Measurements from ENCODE around the gene SCUBE1.

The SCUBE1 gene

DNA sequence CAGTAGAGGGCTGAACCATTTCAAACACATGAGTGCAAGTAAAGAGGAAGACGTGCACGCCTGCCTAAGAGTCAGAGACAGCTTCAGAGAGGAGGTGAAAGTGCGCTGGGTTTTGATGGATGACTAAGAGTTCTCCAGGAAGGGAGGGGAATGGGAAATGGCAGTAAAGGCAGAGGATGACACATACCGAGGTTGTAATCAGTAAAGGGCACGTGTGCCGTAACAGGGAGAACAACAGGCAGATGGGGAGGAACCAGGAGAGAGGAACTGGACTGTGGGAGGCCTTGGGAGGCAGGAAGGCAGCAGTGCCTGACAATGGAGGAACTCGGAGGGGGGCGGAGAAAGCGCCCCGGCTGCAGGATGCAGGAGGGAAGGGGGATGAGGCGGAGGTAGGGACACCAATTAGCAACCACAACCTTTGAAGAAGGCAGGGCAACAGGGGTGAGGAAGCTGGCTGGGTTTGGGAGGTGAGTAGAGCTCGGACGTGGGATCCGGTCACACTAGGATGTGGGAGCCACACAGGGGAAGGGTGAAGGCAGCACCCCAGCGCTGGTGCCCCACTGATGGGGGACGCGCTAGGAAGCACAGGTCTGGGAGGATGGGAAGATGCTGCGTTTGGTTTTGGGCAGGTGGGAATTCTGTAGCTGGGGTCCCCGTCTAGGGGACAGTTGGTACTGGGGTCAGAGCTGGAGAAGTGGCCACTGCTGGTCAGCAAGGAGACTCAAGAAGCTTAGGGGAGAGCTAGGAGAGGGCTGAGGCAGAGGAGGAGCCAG, 67.4 kb downstream of the SCUBE1 start:
- no peak for DNase-seq

DNA sequence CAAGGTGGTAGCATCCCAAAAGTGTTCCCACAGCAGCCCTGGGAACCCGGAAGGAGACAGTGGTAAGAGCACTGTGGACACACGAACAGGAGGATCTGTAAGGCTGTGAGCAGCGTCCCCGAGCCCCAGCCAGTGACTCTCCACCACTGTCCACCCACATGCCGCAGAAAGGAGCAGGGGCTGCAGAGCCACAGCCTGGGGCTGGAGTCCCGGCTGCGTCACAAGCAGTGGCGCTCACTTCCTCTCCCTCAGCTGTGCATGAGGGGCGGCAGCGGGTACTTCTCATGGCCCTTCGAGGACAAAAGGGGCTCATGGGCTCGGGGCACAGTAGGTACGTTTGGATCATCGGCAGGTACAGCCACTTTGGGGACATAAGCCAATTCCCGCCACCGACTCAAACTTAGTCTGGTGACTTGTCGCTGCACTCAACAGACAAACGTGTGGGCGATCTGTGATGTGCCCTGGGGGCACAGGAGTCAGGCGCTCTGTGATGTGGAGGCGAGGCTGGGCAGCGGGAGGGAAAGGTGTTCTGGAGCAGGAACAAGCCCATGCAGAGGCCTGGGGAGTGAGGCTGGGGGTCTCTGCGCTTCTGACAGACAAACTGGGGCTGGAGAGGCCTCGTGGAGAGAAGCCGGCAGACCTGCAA, 68.5 kb downstream of the SCUBE1 start:
- no peak for DNase-seq

DNA sequence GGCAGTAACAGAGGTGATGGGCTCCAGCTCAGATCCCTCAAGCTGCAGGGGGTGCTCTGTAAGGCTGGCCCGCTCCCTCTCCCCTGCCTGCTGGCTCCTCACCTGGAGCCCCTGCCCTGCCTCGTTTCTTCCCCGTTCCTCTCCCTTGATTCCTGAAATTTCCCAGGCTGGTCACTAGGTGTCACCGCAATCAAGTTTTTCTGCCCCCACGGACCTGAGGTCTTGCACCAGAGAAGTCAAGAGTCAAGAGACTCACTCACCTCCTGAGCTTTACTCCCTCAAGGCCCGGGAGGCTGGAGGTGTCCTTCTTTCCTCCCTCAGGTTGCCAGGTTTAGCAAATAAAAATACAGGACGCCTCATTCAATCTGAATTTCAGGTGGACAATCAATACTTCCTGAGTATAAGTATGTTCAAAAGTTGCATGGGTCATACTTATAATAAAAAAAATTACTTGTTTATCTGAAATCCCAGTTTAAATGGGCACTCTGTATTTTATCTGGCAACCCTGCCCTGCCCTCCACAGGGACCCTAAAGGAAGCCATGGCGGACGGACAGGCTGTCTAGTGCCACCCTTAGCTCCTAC, 69.2 kb downstream of the SCUBE1 start:
- no peak for DNase-seq

DNA sequence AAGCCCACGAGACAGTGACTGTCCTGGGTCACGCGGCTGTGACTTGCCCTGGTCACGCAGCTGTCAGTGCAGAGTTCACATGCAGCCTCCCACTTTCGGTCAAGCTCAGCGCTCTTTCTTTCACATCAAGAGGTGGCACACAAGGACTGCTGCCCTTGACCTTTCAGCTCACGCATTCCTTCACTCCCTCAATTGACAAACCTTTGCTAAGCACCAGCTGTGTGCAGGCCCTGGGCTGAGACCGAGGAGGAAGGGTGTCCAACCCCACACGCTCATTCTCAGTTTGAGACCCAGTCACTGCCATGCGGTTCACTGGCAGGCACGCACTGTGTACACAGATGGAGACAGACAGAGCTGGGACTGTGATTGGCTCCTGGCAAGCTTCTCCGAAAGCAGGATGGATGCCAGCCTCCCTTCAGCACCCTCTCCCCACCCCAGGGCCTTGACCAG, 70.3 kb downstream of the SCUBE1 start:
- no peak for DNase-seq

DNA sequence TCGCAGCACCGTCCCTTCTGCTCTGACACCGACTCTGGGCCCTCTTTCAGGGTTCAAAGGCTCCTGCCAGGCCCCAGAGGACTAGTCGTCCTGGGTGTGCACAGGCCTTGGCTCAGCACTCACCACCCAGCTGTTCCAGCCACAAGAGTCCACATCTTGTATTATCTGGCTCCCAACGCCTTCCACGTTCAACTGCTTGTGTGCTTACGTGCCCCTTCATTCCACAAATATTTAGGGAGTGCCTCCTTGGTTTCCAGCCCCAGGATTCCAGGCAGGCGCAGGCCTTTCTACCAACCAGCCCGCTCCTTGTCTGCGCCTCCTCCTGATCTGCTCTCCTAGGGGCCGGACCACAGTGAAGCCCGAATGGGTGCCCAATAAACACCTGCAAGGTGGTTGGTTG, 70.9 kb downstream of the SCUBE1 start:
- DNase-seq: no peak

- no peak for DNase-seq
Measured at GRCh38 chr22:43270949-43271348, 72.2 kb downstream of the SCUBE1 start.

- no peak for DNase-seq
Measured at GRCh38 chr22:43270314-43270908, 72.8 kb downstream of the SCUBE1 start.

GRCh38 chr22:43269646-43270045, 73.5 kb downstream of the SCUBE1 start:
- DNase-seq: no peak

DNA sequence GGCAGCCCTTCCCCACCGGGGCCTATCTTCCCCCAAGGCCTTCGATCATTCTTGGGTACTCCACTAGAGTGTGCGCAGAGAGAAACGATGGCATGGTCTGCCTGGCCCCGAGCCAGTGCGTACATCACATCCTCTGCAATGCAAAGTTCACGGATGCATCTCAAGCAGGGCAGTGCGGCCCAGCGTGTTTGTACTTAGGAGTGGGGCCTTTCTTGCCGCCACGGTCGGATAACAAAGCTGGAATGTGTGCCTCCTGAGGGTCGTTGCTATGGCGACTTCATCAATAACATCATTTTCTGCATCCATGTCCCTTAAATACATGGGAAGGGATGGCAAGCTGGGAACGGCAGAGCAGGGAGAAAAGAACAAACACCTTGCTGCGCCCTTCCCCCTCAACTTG, 73.9 kb downstream of the SCUBE1 start:
- no peak for DNase-seq

GRCh38 chr22:43267981-43268660, 75.1 kb downstream of the SCUBE1 start:
- no peak for DNase-seq

GRCh38 chr22:43267332-43267980, 75.7 kb downstream of the SCUBE1 start:
- DNase-seq: no peak

DNA sequence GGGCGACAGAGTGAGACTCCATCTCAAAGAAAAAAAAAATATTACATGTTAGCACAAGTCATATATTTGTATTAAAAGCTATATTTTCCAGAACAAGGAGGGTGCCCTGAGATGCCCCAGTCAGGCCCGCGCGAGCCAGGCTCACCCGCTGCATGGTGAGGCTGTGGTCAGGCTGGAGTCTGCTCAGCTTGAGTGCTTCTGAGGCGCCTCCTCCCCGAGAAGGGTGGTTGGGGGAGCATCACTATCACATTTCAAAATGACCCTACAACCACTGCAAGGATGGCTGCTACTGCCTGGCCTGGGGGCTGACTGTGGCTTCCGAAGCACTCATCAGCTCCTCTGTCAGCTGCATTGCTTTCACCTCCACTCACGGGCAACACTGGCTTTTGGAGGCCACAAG, 77.1 kb downstream of the SCUBE1 start:
- DNase-seq: no peak

- DNase-seq: peak; percentile 81
Measured at GRCh38 chr22:43263645-43264514, 79.3 kb downstream of the SCUBE1 start.

GRCh38 chr22:43262990-43263644, 80.1 kb downstream of the SCUBE1 start:
- DNase-seq: peak; percentile 18

- no peak for DNase-seq
Measured at GRCh38 chr22:43260331-43261231, 82.6 kb downstream of the SCUBE1 start.

DNA sequence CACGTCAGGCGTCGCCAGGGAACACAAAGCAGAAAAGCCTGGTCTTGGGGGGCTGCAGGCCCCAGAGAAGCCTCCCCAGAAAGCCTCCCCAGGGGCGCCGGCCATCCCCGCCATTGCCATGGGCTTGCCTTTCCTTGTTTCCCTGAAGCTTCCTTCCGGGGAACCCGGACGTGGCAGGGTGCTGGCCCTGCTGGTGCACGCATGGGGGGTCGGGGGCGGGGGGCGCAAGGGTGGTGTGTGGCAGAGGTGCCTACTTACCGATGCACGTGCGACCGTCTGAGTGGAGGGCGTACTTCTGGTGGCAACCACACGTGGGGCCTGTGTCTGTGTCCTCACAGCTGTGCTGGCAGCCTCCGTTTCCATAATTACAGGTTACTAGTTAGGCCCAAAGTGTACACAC, 85.2 kb downstream of the SCUBE1 start:
- no peak for DNase-seq

DNA sequence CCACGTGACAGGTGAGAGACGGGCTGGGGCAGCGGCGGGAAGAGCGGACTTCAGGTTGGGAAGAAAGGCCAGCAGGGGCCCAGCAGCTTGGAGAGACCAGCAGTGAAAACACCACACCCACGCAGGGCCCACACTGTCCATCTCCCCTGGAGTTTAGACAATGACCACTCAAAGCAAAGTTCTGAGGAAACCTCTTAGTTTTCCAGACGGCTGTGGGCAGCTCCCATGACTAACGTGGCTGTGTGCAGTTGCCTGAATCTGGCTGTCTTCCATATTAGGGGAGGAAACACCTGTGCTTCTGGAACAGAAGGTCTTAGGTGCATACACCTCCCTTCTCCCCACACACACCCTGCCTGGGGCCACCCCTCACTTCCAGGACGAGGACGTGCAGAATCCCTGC, 85.6 kb downstream of the SCUBE1 start:
- no peak for DNase-seq

GRCh38 chr22:43256976-43257545, 86.1 kb downstream of the SCUBE1 start:
- DNase-seq: no peak

- no peak for DNase-seq
Measured at GRCh38 chr22:43256569-43256968, 86.6 kb downstream of the SCUBE1 start.

DNA sequence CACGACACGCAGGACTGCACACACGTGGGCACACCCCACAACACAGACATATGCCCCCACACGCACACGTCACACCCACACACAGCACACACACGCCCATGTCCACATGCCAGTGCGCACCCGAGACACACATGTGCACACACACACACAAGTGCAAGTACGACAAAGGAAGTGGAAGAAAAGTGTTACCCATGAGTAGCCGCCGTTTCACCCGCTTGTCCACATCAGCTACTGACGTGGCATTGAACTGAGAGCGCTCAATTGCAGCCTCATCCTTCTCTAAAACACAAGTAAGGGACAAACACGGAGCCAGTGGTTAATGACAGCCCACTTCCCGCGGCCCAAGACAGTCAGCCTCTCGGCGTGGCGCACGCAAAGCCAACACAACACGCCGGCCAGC, 87.9 kb downstream of the SCUBE1 start:
- DNase-seq: no peak
